NCI-H1417 (cell line): Measurements from ENCODE around the gene RIN1.
A peak's percentile ranks its signal among the peaks of the same experiment; 100 is the strongest.
"Not testable (repeated sequence)": the region's sequence is repeated elsewhere in the genome, so short reads cannot be mapped to it uniquely, and the experiment has no call there.

Experiments
- DNase-seq, 3 experiments: peaks; one replicate each; lab custom pipeline; 2025; lab: John Stamatoyannopoulos, UW

Gene RIN1

DNA sequence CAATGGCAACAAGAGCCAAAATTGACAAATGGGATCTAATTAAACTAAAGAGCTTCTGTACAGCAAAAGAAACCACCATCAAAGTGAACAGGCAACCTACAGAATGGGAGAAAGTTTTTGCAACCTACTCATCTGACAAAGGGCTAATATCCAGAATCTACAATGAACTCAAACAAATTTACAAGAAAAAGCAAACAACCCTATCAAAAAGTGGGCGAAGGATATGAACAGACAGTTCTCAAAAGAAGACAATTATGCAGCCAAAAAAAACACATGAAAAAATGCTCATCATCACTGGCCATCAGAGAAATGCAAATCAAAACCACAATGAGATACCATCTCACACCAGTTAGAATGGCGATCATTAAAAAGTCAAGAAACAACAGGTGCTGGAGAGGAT, 15.9 kb downstream of the RIN1 start:
- not testable (repeated sequence) for DNase-seq

DNA sequence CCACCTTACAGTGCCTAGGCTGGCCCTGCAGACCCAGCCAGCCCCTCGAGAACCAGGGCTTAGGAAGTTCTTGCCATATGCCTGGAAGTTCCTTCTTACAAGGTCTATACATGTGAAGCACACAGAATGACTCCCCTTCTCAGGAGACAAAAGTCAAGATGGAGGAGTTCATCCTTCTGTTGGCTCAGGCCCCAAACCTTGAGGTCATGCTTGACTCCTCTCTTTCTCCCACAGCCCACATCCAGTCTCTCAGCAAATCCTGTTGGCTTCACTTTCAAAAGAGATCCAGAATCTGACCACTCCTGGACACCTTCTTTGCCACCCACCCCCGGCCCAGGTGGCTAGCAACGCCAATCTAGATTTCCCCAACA, 17.6 kb downstream of the RIN1 start:
- no peak for DNase-seq

DNA sequence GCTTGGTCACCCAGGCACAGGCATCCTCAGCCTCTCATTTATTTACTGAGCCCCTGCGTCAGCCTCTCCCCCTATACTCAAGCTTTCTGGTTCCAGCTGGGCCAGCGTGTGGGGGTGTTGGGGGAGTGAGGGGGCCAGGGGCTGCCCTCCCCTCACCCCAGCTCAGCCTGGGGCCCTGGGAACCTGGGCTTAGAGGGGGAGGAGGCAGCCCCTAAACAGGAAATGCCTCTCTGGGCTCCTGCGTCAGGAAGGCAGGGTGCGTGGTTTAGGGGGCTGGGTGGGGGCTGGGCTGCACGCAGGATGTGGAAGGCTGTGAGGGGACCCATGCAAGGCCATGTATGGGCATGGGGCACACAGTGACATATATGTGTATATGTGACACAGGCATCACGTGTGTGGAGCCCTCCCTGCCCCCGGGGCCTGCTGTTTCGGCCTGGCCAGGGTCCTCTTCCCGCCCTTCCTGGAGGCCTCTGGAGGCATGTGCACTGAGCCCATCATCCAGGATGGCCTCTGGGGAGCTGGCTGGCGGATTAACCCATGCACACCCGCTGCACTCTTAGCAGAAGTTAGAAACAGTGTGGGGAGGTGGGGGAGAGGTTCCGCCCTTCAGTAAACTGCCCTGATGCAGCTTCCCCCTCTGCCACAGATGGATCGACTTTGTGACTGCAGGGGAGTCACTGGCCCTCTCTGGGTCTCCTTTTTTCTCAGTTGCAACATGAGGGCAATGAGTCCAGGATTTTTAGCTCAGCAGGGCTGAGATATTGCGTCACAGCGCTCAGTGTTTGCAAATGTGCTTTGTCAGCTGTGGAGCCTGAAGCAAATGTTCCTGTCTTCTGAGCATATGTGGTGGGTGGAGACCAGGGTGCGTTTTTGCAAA, 18.3 kb downstream of the RIN1 start:
- DNase-seq = no peak

DNA sequence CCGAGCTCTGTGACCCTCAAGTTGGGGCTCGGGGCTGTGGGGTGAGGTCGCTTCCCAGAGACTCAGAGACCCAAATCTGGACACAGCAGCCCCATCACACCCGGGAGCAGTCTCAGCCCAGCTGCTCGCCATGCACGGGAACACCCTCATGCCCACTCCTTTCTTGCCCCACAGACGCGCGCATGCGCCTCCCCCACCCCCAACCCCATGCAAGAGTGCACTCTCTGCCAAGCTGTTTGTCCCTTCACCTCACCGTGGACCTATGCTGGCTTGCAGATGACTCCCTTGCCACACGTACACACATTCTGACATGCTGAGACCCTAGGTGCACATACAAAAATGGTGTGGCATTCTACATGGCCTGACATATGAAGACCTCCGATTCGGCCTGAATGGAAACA, 18.9 kb downstream of the RIN1 start:
- no peak for DNase-seq

GRCh38 chr11:66316849-66317251, 19.4 kb downstream of the RIN1 start, which contains the start of gene CD248:
CD248 (minus strand) TSS chr11:66317044; CDS start chr11:66317027, 17 bp downstream.
- DNase-seq = no peak

DNA sequence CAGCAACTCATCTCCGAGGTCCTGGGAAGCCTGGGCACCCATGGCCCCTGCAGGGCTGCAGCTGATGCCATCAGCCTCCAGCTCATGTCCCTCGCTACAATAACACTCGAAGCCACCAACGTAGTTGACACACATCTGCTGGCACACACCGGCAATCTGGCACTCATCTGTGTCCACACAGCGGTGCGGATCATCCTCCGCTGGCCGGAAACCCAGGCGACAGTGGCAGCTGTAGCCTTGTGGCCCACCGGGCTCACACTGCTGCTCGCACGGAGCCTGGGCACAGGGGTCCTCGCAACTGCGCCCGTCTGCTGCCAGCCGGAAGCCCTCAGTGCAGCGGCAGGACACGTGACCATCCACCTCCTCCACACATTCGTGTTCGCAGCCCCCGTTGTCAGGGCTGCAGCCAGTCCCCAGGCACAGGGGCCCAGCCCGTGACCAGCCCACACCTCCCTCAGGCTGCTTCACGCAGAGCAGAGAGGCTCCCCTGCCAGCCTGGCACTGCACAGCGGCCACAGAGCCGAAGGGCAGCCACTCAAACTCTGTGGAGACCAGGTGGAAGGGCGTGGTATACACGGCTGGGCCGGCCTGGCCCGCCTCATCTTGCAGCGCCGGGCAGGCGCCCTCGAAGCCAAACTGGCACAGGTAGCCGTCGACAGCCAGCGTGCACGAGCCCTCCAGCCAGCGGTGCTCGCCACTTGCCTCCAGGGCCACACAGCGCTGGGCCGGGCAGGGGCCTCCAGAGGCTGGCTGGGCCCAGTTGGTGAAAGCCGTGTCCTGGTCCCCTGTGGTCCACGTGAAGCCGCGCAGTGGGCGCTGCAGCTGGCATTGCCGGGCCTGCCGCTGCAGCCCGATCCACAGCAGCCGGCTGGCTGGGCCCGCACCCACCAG, 20.1 kb downstream of the RIN1 start:
- peak in 2 of 3 experiments; percentile 19 to 46 for DNase-seq

- DNase-seq = no peak
Measured at GRCh38 chr11:66315498-66315885, 20.7 kb downstream of the RIN1 start.

DNA sequence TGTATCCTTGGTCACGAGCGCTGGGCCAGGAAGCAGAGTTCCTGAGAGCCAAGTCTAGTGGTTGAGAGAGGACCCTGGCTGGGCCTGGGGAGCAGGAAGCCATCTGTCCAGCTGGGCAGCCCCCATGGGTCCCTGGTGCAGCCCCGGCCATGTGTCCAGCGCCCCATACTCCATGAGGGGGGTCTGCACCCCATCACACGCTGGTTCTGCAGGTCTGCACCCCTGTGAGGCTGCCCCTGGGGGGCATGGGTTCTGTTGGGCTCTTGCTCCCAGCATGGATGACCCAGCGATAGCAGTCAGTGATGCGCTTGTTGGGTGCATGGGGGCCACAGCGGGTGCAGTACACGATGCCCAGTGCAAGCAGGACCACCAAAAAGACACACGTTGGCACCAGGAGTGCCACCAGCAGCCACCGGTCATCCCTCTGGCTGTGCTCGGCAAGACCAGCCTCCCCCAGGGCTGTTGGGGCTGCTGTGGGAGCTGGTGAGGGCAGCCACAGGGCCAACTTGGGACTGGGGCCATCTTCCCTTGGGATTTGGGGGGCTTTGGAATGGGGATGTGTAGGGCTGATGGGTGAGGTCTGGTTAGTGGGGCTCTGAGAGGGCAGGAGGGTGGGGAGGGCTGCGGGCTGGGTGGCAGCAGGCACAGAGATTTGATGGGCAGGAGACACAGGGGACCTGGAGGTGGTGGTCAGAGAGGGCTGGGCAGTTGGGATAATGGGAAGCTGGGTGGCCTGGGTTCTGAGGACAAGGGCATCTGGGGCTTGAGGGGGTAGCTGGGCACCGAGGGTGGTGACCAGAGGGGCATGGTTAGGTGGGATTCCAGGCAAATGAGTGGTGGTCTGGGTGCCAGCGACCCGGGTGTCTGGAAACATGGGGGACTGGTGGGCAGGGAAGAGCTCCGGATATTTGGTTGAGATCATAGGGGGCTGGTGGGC, 21.4 kb downstream of the RIN1 start:
- no peak for DNase-seq

GRCh38 chr11:66314186-66314501, 22.1 kb downstream of the RIN1 start:
- DNase-seq = no peak

- DNase-seq = no peak
Measured at GRCh38 chr11:66313321-66314185, 22.7 kb downstream of the RIN1 start.

DNA sequence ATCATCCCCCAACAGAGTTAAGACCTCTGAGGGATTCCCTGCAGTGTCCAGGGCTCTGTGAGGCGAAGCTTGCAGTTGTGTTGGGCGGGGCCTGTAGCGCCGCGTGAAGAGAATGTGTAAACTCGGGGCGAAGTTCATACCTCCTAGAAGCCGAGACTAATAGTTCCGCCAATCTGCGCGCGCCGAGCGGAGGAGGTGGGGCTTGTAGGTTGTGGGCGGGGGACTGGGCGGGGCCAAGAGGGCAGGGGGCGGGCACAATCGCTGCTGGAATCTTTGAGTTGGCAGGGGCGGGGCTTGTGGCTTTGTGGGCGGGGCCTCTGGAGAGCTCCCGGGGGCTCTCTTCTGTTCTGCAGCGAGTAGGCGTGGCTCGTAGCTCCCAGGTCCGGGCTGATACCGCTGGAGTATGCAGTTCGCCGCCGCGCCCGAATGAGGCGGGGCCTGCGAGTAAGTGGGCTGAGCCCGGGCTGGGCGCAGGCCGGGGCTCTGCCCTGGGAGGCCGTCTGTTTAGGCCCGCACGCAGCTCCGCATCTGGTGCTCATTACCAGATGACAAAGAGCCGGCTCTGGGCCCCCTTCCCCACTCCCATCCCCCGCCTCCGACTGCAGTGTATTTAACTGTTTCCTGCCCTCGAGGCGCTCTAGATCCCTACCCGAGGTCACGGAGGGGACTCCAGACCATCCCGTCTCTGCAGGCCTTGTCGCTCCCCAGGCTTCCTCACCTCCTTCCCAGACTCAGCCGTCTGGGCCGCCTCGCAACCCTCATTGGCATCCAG, 23.5 kb downstream of the RIN1 start:
- peak; percentile 95 to 98 (median 96) for DNase-seq

DNA sequence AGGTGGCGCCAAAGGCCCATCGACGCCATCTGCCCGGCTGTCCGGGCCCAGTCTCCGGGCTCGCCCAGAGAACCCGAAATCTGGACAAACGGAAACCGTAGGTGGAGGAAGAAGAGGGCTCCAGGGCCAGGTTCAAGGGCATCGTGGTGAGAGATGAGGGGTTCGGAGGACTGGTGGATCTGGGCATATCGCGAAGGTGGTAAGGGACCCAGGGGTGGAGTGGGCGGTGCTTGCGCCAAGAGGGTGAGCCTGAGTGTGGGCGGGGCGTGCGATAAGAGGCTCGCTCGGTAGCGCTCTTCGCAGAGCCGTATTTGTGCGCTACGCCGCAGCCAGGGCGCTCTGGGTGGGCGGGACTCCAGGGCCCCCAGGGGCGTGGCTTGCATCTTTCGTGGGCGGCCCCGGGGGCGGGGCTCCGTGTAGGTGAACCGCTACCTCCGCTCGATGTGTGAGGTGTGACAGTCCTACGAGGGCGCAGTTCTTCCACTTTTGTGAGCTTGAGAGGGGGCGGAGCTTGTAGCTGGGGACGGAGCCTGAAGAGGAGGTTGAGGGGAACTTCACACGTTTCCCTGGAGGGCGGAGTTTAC, 24.2 kb downstream of the RIN1 start:
- DNase-seq = peak; percentile 94 to 98 (median 97)

DNA sequence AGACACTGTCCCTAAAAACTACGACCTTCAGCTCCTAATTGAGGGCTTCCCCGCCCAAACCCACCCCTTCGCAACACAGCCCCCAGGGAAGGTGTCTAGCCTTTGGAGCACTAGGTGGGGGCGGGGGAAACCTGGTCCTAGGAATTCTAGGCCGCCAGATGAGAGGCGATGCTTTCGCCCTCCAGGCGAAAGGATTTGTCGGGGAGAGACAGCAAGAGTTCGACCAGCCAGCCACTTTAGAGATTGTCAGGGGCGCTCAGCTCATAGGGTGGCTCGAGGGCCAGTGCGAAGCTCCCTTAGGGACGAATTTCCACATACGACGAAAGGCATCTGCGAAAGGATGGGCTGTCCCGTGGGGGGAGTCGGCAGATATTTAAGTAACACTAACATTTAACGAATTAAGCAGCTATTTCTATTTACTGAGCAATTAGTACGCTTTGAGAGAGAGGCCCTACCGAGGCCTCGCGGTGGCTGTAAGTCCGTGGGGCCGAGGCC, 24.7 kb downstream of the RIN1 start:
- no peak for DNase-seq

DNA sequence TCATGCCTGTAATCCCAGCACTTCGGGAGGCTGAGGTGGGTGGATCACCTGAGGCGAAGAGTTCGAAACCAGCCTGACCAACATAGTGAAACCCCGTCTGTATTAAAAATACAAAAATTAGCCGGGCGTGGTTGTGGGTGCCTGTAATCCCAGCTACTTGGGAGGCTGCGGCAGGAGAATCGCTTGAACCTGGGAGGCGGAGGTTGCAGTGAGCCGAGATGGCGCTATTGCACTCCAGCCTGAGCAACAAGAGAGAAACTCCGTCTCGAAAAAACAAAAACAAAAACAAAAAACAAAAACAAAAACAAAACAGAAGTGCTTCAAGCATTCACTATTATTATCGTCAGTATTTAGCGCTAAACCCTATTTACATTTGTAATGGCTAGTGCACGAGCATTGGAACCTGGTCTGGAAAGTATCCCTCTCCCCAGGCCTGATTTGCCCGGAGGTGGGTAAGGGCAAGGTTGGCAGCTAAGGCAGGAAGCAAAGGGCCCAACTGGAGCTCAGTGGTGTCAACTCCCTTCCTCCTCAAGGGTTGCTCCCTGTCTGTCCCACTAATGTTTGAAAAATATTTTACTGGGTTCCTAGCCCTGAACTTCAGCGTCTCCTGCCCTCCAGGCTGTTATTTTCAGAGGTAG, 25.3 kb downstream of the RIN1 start:
- not testable (repeated sequence) for DNase-seq

- DNase-seq = no peak
Measured at GRCh38 chr11:66310324-66310723, 25.9 kb downstream of the RIN1 start.

DNA sequence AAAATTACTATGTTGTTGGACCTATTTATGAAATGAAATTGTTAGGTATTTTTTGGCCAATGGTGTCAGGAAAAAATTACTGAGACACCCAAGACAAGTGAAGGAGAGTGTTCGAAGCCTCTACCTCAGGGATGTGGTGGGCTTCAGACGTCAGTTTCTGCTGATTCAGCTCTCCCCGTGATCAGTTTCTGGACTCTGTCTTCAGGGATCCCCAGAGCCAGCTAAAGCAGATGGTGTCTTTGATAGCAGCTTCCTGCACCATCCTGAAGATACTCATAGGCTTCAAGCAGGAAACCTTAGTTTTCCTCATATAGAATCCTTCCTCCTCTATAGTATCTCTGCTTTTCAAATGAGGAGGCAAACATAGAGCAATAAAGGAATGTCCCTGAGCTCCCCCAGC, 26.8 kb downstream of the RIN1 start:
- no peak for DNase-seq

DNA sequence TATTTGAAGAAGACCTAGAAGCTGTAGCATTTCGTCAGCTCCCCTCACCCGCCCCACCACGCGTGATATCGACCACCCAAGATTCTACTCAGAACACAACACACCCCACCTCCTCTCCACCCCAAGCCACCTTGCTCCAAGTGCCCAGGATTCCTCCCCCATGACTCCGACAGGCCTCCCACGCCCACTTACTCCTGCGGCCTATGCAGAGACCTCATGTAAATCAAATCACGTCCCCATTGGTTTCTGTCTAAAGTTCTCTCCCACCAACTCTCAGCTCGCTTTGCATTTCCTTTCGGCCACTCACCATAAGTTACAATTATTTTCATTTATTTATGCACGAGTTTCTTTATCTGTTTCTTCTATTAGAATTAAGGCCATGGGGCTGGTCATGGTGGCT, 33.6 kb downstream of the RIN1 start:
- DNase-seq = no peak

DNA sequence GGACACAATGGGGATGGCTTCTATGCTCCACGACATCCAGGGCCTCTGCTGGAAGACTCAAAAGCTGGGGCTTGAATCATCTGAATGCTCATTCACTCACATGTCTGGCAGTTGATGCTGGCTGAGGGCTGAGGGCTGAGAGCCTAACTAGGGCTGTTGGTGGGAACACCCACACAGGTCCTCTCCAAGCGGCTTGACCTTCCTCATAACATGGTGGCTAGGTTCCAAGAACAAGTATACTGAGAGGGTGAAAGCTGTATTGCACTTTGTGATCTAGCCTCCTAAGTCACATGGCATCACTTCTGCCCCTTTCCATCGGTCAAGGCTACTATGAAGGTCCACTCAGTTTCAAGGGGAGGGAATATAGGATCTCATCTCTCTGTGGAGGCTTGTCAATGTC, 37.0 kb downstream of the RIN1 start:
- DNase-seq = no peak

DNA sequence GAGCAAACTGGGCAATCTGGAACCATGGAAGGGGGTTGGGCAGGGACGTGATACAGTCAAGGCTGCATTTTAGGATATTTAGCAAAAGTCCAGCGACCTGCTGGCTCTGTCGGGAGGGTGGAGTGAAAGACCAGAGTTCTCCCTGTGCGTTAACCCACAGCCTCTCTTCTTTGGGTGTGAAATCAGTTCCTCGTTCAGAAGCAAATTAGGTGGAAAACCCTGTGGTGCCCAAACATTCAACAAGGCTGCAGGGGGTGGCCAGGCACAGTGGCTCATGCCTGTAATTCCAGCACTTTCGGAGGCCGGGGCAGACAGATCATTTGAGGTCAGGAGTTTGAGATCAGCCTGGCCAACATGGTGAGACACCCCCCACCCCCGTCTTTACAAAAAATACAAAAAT, 38.6 kb downstream of the RIN1 start:
- DNase-seq = no peak
